ENCODE measurements around the gene ETFBKMT.
"Not testable (repeated sequence)": the region's sequence is repeated elsewhere in the genome, so short reads cannot be mapped to it uniquely, and the experiment has no call there.

Gene ETFBKMT

DNA sequence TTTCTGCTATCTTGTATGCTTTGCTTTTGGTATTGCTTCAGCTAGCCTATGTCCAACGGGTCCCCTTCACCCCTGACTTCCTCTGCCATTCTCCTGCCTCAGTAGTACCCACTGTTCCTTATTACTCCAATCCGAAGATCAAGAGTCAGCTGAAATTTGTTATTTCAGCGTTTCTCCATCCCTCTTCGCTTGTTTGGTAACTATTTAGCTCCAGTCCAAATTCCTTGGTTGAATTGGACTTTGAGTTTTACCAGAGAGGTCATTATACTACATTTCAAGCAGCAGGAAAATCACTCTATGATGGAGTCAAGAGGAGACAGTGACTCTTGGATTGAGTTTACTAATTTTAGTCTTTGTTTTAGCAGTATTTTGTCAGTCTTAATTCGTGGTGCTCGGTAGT, 4.5 kb downstream of the ETFBKMT start:
- ChIA-PET POLR2A (no interaction called here), CTCF (no interaction called here)
- TF ChIP-seq ELF4 (IDR thresholded peaks at IDR 0.05), result no peak
- no peak for TF ChIP-seq SUZ12 (IDR thresholded peaks at IDR 0.05)
- TF ChIP-seq FOXK2 (IDR thresholded peaks at IDR 0.05), result no peak
- TF ChIP-seq SP1 (IDR thresholded peaks at IDR 0.05), result no peak
- TF ChIP-seq CTBP1 (IDR thresholded peaks at IDR 0.05; ENCODE audit: borderline replicate concordance), result no peak
- no peak for TF ChIP-seq BHLHE40 (IDR thresholded peaks at IDR 0.05; ENCODE audit: borderline replicate concordance)
- TF ChIP-seq, protein P1, sequence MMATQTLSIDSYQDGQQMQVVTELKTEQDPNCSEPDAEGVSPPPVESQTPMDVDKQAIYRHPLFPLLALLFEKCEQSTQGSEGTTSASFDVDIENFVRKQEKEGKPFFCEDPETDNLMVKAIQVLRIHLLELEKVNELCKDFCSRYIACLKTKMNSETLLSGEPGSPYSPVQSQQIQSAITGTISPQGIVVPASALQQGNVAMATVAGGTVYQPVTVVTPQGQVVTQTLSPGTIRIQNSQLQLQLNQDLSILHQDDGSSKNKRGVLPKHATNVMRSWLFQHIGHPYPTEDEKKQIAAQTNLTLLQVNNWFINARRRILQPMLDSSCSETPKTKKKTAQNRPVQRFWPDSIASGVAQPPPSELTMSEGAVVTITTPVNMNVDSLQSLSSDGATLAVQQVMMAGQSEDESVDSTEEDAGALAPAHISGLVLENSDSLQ (IDR thresholded peaks at IDR 0.05), result no peak
- DNase-seq (ENCODE audit: extremely low spot score), result no peak

DNA sequence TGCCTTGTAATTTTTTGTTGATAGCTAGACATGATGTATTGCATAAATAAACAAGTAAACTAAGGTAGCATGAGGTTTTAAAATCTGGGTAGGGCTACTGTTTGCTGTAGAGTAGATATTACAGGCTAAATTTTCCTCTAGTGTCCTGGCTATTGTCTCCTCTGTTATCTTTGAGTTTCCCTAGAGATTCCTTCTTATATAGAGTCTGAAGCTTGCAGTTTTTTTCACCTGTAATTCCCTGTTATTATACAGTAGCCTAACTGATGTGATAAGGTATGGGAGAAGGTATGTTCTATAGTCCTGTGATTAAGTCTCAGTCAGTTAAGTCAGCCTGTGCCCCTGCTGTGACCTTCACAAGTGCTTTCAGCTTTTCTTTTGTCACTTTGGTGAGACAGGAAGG, 9.5 kb downstream of the ETFBKMT start:
- ChIA-PET POLR2A (interaction anchor here (2.1 kb wide), 1 partner anchor 10 kb away, joined by 8 read pairs; no protein-coding TSS in a partner anchor), CTCF (no interaction called here)
- no peak for DNase-seq (ENCODE audit: extremely low spot score)
- TF ChIP-seq ARNT (IDR thresholded peaks at IDR 0.05), result no peak
- TF ChIP-seq ELF4 (IDR thresholded peaks at IDR 0.05), result no peak
- TF ChIP-seq CTBP1 (IDR thresholded peaks at IDR 0.05; ENCODE audit: borderline replicate concordance), result no peak
- no peak for TF ChIP-seq SP1 (IDR thresholded peaks at IDR 0.05)
- TF ChIP-seq, protein P1 (IDR thresholded peaks at IDR 0.05), result no peak
- no peak for TF ChIP-seq HDGF (IDR thresholded peaks at IDR 0.05; ENCODE audit: borderline replicate concordance)
- TF ChIP-seq NFRKB (IDR thresholded peaks at IDR 0.05), result no peak
- TF ChIP-seq L3MBTL2 (conservative IDR thresholded peaks at IDR 0.05), result no peak
- TF ChIP-seq FOXA1 (IDR thresholded peaks at IDR 0.05), result no peak
- no peak for TF ChIP-seq LEF1 (IDR thresholded peaks at IDR 0.05; ENCODE audit: borderline replicate concordance)
- TF ChIP-seq BHLHE40 (IDR thresholded peaks at IDR 0.05; ENCODE audit: borderline replicate concordance), result no peak

DNA sequence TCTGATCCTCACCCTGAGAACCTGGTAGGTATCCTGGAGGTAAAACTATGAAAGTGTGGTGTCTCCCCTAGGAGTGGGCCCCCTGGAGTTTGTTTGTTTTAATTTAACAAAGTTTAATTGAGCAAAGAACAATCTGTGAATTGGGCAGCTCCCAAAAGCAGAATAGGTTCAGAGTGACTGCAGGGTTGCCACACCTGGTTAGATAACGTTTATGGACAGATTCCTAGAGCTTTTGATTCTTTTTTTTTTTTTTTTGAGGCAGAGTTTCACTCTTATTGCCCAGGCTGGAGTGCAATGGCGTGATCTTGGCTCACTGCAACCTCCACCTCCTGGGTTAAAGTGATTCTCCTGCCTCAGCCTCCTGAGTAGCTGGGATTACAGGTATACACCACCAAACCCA, 10.1 kb downstream of the ETFBKMT start:
- CTCF ChIA-PET; DNase-seq (ENCODE audit: extremely low spot score): not testable (repeated sequence)
- POLR2A ChIA-PET, result interaction anchor here (2.1 kb wide), 1 partner anchor 11 kb away, joined by 8 read pairs; no protein-coding TSS in a partner anchor

DNA sequence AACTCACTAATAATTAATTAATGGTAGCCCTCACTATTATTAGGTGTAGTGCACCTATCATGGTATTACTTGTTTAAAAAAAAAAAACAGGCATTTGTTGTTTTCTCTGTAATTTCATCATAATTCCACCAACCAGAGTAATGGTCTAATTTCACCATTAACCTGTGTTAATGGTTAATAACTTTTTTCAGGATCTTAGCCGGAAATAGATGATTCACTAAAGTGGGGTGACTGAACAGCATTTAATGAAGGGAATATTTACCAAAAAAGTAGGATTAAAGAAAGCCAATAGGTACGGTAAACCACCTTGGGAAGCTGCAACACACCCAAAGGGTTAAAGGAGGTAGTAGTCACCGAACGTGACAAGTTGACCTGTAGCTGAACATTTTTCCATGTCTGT, 13.0 kb downstream of the ETFBKMT start:
- no peak for DNase-seq (ENCODE audit: extremely low spot score)
- CTCF ChIA-PET, result no interaction called here
- TF ChIP-seq TARDBP (IDR thresholded peaks at IDR 0.05), result no peak
- POLR2A ChIA-PET, result interaction anchor here (1.2 kb wide), 1 partner anchor 13 kb away, joined by 3 read pairs; no protein-coding TSS in a partner anchor

DNA sequence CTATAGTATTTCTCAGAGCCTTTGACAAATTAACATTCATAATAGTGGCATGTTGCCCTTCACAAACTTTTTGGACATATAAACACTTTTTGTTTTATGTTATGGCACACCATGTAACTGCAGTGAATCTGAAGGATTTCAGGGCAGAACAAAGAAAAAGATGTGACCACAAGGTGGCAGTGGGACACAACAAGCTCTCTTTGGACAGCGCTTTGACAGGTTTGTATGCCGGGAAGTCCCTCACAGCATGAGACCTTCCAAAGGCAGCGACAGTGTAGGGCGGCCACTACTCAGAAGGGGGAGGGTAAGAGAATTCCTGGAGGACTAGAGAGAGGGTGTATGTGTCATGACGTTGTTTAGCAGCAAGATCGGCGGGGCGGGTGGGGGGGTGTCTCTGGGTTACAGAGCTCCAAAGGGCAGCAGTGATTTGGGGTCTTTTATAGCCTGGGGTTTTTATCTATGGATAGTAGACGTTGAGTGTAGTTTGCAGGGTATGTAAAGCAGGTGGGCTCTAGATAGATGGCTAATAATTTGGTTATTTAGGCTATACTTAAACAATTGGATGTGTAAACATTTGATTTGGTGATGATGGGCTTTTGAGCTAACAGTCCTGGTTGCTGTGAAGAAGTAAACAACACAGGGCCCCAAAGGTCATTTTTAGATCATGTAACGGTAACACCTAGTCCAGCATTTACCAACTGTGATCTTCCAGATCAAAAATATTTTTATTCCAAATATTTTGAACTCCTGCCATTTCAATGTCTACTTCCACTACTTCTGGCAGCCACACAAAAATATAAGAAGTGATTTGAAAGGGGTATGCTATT, 22.9 kb downstream of the ETFBKMT start:
- ChIA-PET CTCF (interaction anchor here (0.6 to 0.8 kb wide), 4 partner anchors 11 to 560 kb away, joined by 3 to 4 read pairs (median 3); no protein-coding TSS in a partner anchor), POLR2A (no interaction called here)
- TF ChIP-seq L3MBTL2 (conservative IDR thresholded peaks at IDR 0.05) (no peak), BHLHE40 (IDR thresholded peaks at IDR 0.05; ENCODE audit: borderline replicate concordance) (no peak), SP1 (IDR thresholded peaks at IDR 0.05) (no peak), ARNT (IDR thresholded peaks at IDR 0.05) (no peak), HDGF (IDR thresholded peaks at IDR 0.05; ENCODE audit: borderline replicate concordance) (no peak)

DNA sequence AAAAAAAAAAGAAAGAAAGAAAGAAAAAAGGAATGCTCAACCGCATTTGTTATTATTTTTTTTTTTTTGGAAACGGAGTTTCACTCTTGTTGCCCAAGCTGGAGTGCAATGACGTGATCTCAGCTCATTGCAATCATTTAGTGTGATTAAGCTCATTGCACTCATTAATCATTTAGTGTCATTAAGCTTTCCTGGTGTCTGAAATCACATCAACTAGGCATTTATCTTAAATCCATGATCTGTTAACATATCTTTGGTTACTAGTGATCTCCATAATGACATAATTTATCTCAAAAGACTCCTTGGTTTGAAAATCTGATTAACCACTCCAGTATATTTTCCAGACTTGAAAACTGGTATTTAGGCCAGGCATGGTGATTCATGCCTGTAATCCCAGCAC, 26.3 kb downstream of the ETFBKMT start:
- POLR2A ChIA-PET, result no interaction called here

More for the DNA sequence above, 22.9 kb downstream of the ETFBKMT start:
- DNase-seq (ENCODE audit: extremely low spot score), result peak; percentile 67

DNA sequence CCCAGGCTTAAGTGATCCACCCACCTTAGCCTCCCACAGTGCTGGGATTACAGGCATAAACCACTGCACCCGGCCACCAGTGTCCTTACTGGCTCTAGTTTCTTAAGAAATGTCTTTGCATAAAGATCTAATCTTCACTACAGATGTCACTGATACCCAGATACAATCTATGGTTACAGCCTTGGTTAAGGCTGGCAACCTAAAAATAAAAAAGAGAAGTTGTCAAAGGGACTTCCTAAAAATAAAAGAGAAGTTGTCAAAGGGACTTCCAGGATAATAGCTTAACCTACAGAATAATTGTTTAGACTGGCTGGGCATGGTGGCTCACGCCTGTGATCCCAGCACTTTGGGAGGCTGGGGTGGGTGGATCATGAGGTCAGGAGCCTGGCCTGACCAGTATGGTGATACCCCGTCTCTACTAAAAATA, 27.6 kb downstream of the ETFBKMT start:
- ChIA-PET CTCF (no interaction called here), POLR2A (no interaction called here)
- no peak for TF ChIP-seq ELF4 (IDR thresholded peaks at IDR 0.05)
- no peak for TF ChIP-seq FOXM1 (IDR thresholded peaks at IDR 0.05; ENCODE audit: borderline replicate concordance)
- TF ChIP-seq TARDBP (IDR thresholded peaks at IDR 0.05), result no peak
- no peak for TF ChIP-seq HDGF (IDR thresholded peaks at IDR 0.05; ENCODE audit: borderline replicate concordance)
- TF ChIP-seq CTBP1 (IDR thresholded peaks at IDR 0.05; ENCODE audit: borderline replicate concordance), result no peak
- TF ChIP-seq BHLHE40 (IDR thresholded peaks at IDR 0.05; ENCODE audit: borderline replicate concordance), result no peak
- TF ChIP-seq SP1 (IDR thresholded peaks at IDR 0.05), result no peak
- TF ChIP-seq SUZ12 (IDR thresholded peaks at IDR 0.05), result no peak
- TF ChIP-seq FOXA1 (IDR thresholded peaks at IDR 0.05), result no peak
- no peak for TF ChIP-seq ARNT (IDR thresholded peaks at IDR 0.05)
- TF ChIP-seq ZNF384 (IDR thresholded peaks at IDR 0.05), result no peak
- no peak for TF ChIP-seq L3MBTL2 (conservative IDR thresholded peaks at IDR 0.05)
- TF ChIP-seq NFRKB (IDR thresholded peaks at IDR 0.05), result no peak
- TF ChIP-seq LEF1 (IDR thresholded peaks at IDR 0.05; ENCODE audit: borderline replicate concordance), result no peak
- no peak for TF ChIP-seq FOXK2 (IDR thresholded peaks at IDR 0.05)
- TF ChIP-seq, protein P1 (IDR thresholded peaks at IDR 0.05), result no peak
- no peak for DNase-seq (ENCODE audit: extremely low spot score)

More for the DNA sequence above, 26.3 kb downstream of the ETFBKMT start:
- CTCF ChIA-PET, result no interaction called here
- no peak for DNase-seq (ENCODE audit: extremely low spot score)
- TF ChIP-seq SUZ12 (IDR thresholded peaks at IDR 0.05) (no peak), NFRKB (IDR thresholded peaks at IDR 0.05) (no peak), ELF4 (IDR thresholded peaks at IDR 0.05) (no peak), TARDBP (IDR thresholded peaks at IDR 0.05) (no peak), L3MBTL2 (conservative IDR thresholded peaks at IDR 0.05) (no peak), FOXM1 (IDR thresholded peaks at IDR 0.05; ENCODE audit: borderline replicate concordance) (no peak)

DNA sequence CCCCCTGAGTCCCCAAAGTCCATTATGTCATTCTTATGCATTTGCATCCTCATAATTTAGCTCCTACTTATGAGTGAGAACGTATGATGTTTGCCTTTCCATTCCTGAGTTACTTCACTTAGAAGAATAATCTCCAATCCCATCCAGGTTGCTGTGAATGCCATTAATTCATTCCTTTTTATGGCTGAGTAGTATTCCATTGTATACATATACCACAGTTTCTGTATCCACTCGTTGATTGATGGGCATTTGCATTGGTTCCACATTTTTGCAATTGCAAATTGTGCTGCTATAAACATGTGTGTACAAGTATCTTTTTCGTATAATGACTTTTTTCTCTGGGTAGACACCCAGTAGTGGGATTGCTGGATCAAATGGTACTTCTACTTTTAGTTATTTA, 30.4 kb downstream of the ETFBKMT start:
- CTCF ChIA-PET; POLR2A ChIA-PET; DNase-seq (ENCODE audit: extremely low spot score): not testable (repeated sequence)
